Esophagus squamous epithelium (tissue), 5 donors: Measurements from ENCODE around the gene CREB5. TPM values are rescaled to one million over a fixed set of nuclear protein-coding genes. Genes with fewer than 3 reads are reported as not detected.

Experiments
- DNase-seq: peaks from one replicate; lab custom pipeline; 2025; lab: John Stamatoyannopoulos, UW
- H3K27ac ChIP-seq, 4 donors: fragments of 200-600 bp; sonication (generic); one replicate each; pipeline ENCODE4 v1.5.1; 2016 to 2019; ENCODE audit warnings: mild to moderate bottlenecking in 1 of 4
- H3K27me3 ChIP-seq, 4 donors: fragments of 200-600 bp; sonication (generic); 1 replicate in 3 of 4; 2 replicates in 1 of 4; pipeline versions ENCODE4 v1.5.1 to v1.6.0; 2017 to 2021; ENCODE audit warnings: antibody characterized with exemption in 1 of 4
- H3K36me3 ChIP-seq, 3 donors: fragments of 200-600 bp; sonication (generic); one replicate each; pipeline ENCODE4 v1.5.1; 2016 to 2019
- H3K4me1 ChIP-seq, 3 donors: fragments of 200-600 bp; sonication (generic); one replicate each; pipeline ENCODE4 v1.5.1; 2017 to 2019
- H3K4me3 ChIP-seq, 4 donors: fragments of 200-600 bp; sonication (generic); 1 replicate in 3 of 4; 2 replicates in 1 of 4; pipeline ENCODE4 v1.5.1; 2016 to 2019; ENCODE audit warnings: mild to moderate bottlenecking in 2 of 4, moderate library complexity in 1 of 4
- H3K9me3 ChIP-seq, 3 donors: fragments of 200-600 bp; sonication (generic); one replicate each; pipeline ENCODE4 v1.5.1; 2016 to 2019
- POLR2A ChIP-seq, 4 donors: fragments of 450-650 bp; IDR thresholded peaks; one replicate each; pipeline ENCODE4 v1.6.1; 2017; ENCODE audit warnings: antibody characterized with exemption in 4 of 4, mild to moderate bottlenecking in 4 of 4, moderate library complexity in 3 of 4
- WGBS, 2 donors: methylation state at CpG; one replicate each; pipeline ENCODE4 v1.1.5; 2018; 5-methylcytosine and 5-hydroxymethylcytosine counted together
- intact Hi-C: fragments of 100-400 bp; cut with DNase I; formaldehyde crosslinking; loops from one replicate; pipeline ENCODE4 v1.15.0; 2022
- total RNA-seq, 4 donors: library from RNA; depleted of rRNA; stranded (reverse); fragments of >200 nt; gene quantifications; one replicate each; pipeline ENCODE4 v1.1.0, GENCODE V29; 2016
- TF ChIP-seq, protein P1 (sequence below), 6 experiments: fragments of 450-650 bp in 4 of 6; fragments of 200-600 bp in 2 of 6; sonication (generic) in 2 of 6; IDR thresholded peaks; one replicate each; pipeline ENCODE4 v1.5.1; 2016 to 2019; ENCODE audit warnings: antibody characterized with exemption in 6 of 6, mild to moderate bottlenecking in 4 of 6, moderate library complexity in 4 of 6
- donor health status: DM: yes; HTN: yes; CAD: no.

The CREB5 gene
- total RNA-seq, 4 donors from 2014 or later = 0.30 to 5.0 (median 2.2) TPM

DNA sequence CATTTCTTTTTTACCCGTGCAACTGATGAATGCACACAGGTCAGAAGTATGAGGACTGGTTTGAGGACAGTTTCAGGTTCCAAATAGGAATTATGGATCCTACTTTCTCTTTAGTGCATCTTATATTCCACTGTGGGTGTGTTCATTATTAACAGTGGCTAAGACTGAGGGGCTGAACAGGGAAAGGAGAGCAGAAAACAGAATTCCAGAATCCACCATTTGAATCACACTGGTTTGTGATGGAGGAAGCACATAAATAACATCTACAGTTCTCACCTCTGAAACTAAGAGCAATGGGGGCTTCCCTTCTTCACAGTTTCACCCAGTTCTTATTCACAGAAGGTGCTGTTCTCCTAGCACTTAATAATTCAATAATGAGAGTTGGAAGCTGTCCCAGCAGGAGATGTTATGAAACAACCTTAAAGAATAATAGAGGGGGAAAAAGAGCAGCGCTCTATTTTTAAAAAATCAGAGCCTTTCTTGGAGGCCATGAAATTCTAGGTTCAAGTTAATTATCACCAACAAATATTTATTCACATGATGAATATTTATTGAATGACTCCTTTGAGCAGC lies 205.1 kb downstream of the CREB5 start:
- H3K4me3 ChIP-seq = no peak overlapping the region
- no peaks in the 10 kb centered on the region for H3K27me3 ChIP-seq
- H3K27ac ChIP-seq = no peak overlapping the region
- no peaks in the 10 kb centered on the region for H3K36me3 ChIP-seq
- TF ChIP-seq POLR2A (IDR thresholded peaks at IDR 0.05) = no peak
- TF ChIP-seq, protein P1, sequence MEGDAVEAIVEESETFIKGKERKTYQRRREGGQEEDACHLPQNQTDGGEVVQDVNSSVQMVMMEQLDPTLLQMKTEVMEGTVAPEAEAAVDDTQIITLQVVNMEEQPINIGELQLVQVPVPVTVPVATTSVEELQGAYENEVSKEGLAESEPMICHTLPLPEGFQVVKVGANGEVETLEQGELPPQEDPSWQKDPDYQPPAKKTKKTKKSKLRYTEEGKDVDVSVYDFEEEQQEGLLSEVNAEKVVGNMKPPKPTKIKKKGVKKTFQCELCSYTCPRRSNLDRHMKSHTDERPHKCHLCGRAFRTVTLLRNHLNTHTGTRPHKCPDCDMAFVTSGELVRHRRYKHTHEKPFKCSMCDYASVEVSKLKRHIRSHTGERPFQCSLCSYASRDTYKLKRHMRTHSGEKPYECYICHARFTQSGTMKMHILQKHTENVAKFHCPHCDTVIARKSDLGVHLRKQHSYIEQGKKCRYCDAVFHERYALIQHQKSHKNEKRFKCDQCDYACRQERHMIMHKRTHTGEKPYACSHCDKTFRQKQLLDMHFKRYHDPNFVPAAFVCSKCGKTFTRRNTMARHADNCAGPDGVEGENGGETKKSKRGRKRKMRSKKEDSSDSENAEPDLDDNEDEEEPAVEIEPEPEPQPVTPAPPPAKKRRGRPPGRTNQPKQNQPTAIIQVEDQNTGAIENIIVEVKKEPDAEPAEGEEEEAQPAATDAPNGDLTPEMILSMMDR (IDR thresholded peaks at IDR 0.05) = no peak
- no peaks in the 10 kb centered on the region for H3K4me1 ChIP-seq
- WGBS, 2 donors = 74 to 87% methylated on average over 2 of the region's 2 CpGs
- H3K9me3 ChIP-seq = no peaks in the 10 kb centered on the region
- intact Hi-C loops = no loop called here
- DNase-seq = no peak

DNA sequence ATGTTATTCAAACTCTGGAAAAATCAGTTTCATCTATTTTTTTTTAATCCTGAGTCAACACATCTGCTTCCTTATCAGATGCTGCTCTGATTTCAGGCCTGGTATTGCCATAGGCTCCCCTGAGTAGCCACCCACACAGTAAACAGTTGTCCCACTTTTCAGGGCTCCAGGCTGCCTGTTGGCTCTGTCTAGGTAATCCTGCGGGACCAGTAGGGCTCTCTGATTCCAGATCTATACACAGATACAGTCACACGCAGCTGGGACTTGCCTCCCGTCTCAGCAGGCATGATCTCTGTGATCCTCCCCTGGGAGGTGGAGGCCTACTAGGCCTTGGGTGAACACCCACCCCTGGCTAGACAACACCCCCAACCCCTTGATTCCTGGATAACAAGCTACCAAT lies 206.1 kb downstream of the CREB5 start:
- intact Hi-C loops = no loop called here
- TF ChIP-seq, protein P1 (IDR thresholded peaks at IDR 0.05) = no peak
- TF ChIP-seq POLR2A (IDR thresholded peaks at IDR 0.05) = no peak
- no peak for DNase-seq
- peaks cover 0 to 6% (median 0%) of the 10 kb centered on the region in 3 donors for H3K4me1 ChIP-seq
- no peak overlapping the region for H3K27ac ChIP-seq
- WGBS, 2 donors = 68 to 93% methylated on average over 3 of the region's 3 CpGs
- H3K9me3 ChIP-seq = no peaks in the 10 kb centered on the region
- no peak overlapping the region for H3K4me3 ChIP-seq
- no peaks in the 10 kb centered on the region for H3K27me3 ChIP-seq
- no peaks in the 10 kb centered on the region for H3K36me3 ChIP-seq

DNA sequence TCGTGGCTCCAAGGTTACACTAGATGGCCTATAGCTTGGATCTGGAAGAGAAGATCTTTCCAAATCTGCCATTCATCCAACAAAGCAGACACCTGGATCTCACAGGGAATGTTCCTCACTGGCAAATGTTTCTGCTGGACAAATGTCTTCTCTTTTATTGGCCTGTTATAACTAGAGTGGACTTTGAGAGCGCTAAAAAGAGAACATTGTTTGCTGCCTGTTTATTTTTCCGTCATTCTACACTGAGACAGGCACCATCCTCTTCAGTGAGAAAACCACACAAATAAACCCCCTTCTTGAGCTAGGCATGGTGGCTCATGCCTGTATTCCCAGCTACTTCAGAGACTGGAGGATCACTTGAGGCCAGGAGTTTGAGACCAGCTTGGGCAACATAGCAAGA lies 206.9 kb downstream of the CREB5 start:
- WGBS, 2 donors = 81 to 93% methylated on average over 3 of the region's 3 CpGs

DNA sequence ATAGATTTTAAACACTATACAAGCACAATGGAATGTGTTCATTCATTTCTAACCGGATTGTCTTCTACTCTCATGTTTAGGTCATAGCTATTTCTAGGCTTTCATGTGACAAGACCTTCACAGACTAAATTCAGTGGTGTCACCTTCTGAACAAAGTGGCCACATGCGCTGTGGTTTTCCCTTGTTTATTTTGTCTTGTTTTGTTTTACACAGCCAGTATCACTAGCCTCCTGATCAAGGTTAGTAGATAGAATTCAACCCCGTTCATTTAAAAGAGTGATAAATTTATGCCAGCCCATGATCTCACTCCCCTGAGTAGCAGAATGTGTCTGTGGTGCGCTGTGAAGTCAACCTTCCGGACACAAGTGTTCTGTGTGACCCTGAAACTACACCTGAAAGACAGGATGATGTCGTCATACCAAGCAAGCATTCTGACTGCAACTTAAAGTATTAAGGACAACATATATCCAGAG lies 209.1 kb downstream of the CREB5 start:
- no peaks in the 10 kb centered on the region for H3K36me3 ChIP-seq
- DNase-seq = no peak
- WGBS, 2 donors = 80 to 83% methylated on average over 6 of the region's 6 CpGs
- intact Hi-C loops = loop anchor here (10.0 kb wide), 2 partner anchors 237 to 327 kb away; no protein-coding TSS in a partner anchor
- H3K27ac ChIP-seq = no peak overlapping the region
- H3K4me1 ChIP-seq = peaks cover 0 to 9% (median 0%) of the 10 kb centered on the region in 3 donors
- no peaks in the 10 kb centered on the region for H3K27me3 ChIP-seq
- no peaks in the 10 kb centered on the region for H3K9me3 ChIP-seq
- TF ChIP-seq, protein P1 (IDR thresholded peaks at IDR 0.05) = no peak
- no peak for TF ChIP-seq POLR2A (IDR thresholded peaks at IDR 0.05)
- no peak overlapping the region for H3K4me3 ChIP-seq

More for the DNA sequence above, 206.9 kb downstream of the CREB5 start:
- Histone ChIP-seq H3K27ac (no peak overlapping the region), H3K4me3 (no peak overlapping the region), H3K27me3 (no peaks in the 10 kb centered on the region), H3K4me1 (peaks cover 0 to 6% (median 0%) of the 10 kb centered on the region in 3 donors), H3K36me3 (no peaks in the 10 kb centered on the region), H3K9me3 (no peaks in the 10 kb centered on the region)
- intact Hi-C loops = no loop called here
- TF ChIP-seq, protein P1 (IDR thresholded peaks at IDR 0.05) = no peak
- TF ChIP-seq POLR2A (IDR thresholded peaks at IDR 0.05) = no peak
- no peak for DNase-seq

DNA sequence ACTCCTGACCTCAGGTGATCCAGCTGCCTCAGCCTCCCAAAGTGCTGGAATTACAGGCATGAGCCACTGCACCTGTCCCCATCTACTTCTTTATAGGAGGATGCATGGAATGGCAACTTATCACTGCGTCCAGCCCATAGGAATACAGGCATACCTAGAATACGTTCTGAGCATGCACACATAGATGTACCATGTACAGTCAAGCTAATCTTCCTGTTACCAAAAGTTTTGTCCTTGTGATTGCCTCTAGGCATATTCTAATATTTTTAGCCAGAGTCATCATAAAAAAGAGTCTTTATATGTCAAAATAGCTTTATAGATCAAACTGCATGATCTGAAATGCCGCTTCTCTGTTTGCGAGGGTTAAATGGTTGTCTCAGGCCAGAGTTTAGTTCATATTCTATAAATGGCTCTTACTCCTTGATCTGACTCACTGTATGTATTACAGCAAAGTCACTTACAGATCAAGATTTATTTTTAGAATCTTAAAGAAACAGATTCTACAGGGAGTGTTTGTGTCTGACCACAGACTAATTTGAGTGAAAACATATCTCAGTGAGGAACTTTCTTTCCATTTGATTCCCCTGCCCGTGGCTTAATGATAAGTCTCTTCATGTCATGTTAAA lies 210.9 kb downstream of the CREB5 start:
- H3K27me3 ChIP-seq = no peaks in the 10 kb centered on the region
- H3K9me3 ChIP-seq = no peaks in the 10 kb centered on the region
- no peak for DNase-seq
- H3K4me1 ChIP-seq = peaks cover 0 to 21% (median 2%) of the 10 kb centered on the region in 3 donors
- H3K36me3 ChIP-seq = no peaks in the 10 kb centered on the region
- TF ChIP-seq, protein P1 (IDR thresholded peaks at IDR 0.05) = no peak
- no peak for TF ChIP-seq POLR2A (IDR thresholded peaks at IDR 0.05)
- WGBS, 2 donors = 59 to 69% methylated on average over 5 of the region's 5 CpGs
- intact Hi-C loops = loop anchor here (10.0 kb wide), 2 partner anchors 238 to 328 kb away; no protein-coding TSS in a partner anchor
- no peak overlapping the region for H3K27ac ChIP-seq
- no peak overlapping the region for H3K4me3 ChIP-seq
